OCI-LY1 (cell line): ENCODE measurements around the gene GUCA1A.

Source experiments
- H2AFZ ChIP-seq: fragments of 200-600 bp; sonication (generic), shearing (Covaris generic); 2 replicates; pipeline ENCODE4 v1.6.0; 2014; ENCODE audit warnings: antibody characterized with exemption, mild to moderate bottlenecking, low read length
- H3F3A ChIP-seq: fragments of 200-600 bp; sonication (generic), shearing (Covaris generic); 2 replicates; pipeline ENCODE4 v1.6.0; 2014; ENCODE audit warnings: mild to moderate bottlenecking, antibody characterized with exemption, low read length, moderate library complexity; ENCODE audit not compliant: insufficient read depth
- H3K27ac ChIP-seq: fragments of 200-600 bp; sonication (generic); 2 replicates; pipeline ENCODE4 v1.5.1; 2014; ENCODE audit warnings: low read length, mixed run types, mild to moderate bottlenecking, low read depth; ENCODE audit not compliant: poor library complexity, severe bottlenecking
- H3K27me3 ChIP-seq: fragments of 200-600 bp; sonication (generic); 2 replicates; pipeline ENCODE4 v1.6.0; 2014; ENCODE audit warnings: antibody characterized with exemption, mild to moderate bottlenecking, low read length, moderate library complexity; ENCODE audit not compliant: insufficient read depth
- H3K36me3 ChIP-seq: fragments of 200-600 bp; sonication (generic); 2 replicates; pipeline ENCODE4 v1.6.1; 2014; ENCODE audit warnings: mild to moderate bottlenecking, antibody characterized with exemption, low read length, moderate library complexity, mixed read lengths; ENCODE audit not compliant: insufficient read depth
- H3K4me1 ChIP-seq: fragments of 200-600 bp; sonication (generic); 2 replicates; pipeline ENCODE4 v1.5.1; 2014; ENCODE audit warnings: mild to moderate bottlenecking, low read length, moderate library complexity; ENCODE audit not compliant: insufficient read depth, severe bottlenecking
- H3K4me2 ChIP-seq: fragments of 200-600 bp; sonication (generic), shearing (Covaris generic); 2 replicates; pipeline ENCODE4 v1.6.1; 2014; ENCODE audit warnings: low read length
- H3K4me3 ChIP-seq: fragments of 200-600 bp; sonication (generic); 2 replicates; pipeline ENCODE4 v1.5.1; 2014; ENCODE audit warnings: low read length, low read depth, mild to moderate bottlenecking, mixed read lengths; ENCODE audit not compliant: poor library complexity, severe bottlenecking
- H3K79me2 ChIP-seq: fragments of 200-600 bp; shearing (Covaris generic); 2 replicates; pipeline ENCODE4 v1.6.1; 2016; ENCODE audit warnings: mixed run types, low read length, mixed read lengths; ENCODE audit not compliant: insufficient read depth
- H3K9ac ChIP-seq: fragments of 200-600 bp; sonication (generic), shearing (Covaris generic); 2 replicates; pipeline ENCODE4 v1.6.1; 2014; ENCODE audit warnings: mild to moderate bottlenecking, low read length, mixed read lengths
- H3K9me2 ChIP-seq: fragments of 200-600 bp; sonication (generic), shearing (Covaris generic); 2 replicates; pipeline ENCODE4 v1.6.1; 2014; ENCODE audit warnings: low read depth, mild to moderate bottlenecking, low read length, mixed read lengths
- H3K9me3 ChIP-seq: fragments of 200-600 bp; shearing (Covaris generic); 2 replicates; pipeline ENCODE4 v1.6.1; 2014; ENCODE audit warnings: low read length, mixed read lengths
- H4K20me1 ChIP-seq: fragments of 200-600 bp; sonication (generic), shearing (Covaris generic); 2 replicates; pipeline ENCODE4 v1.6.0; 2016; ENCODE audit warnings: mild to moderate bottlenecking, low read length; ENCODE audit not compliant: insufficient read depth
- EZH2 ChIP-seq: fragments of 200-600 bp; sonication (generic), shearing (Covaris generic); IDR thresholded peaks from 2 replicates; pipeline ENCODE4 v1.8.0; 2017; ENCODE audit warnings: borderline replicate concordance, mixed run types, mild to moderate bottlenecking, antibody characterized with exemption, low read length, moderate library complexity, mixed read lengths
- TF ChIP-seq, protein P1 (sequence below): fragments of 200-600 bp; sonication (generic), shearing (Covaris generic); IDR thresholded peaks from 2 replicates; pipeline ENCODE4 v1.5.1; 2017; ENCODE audit warnings: mild to moderate bottlenecking, antibody characterized with exemption, low read length, moderate library complexity, mixed read lengths

The GUCA1A gene

DNA sequence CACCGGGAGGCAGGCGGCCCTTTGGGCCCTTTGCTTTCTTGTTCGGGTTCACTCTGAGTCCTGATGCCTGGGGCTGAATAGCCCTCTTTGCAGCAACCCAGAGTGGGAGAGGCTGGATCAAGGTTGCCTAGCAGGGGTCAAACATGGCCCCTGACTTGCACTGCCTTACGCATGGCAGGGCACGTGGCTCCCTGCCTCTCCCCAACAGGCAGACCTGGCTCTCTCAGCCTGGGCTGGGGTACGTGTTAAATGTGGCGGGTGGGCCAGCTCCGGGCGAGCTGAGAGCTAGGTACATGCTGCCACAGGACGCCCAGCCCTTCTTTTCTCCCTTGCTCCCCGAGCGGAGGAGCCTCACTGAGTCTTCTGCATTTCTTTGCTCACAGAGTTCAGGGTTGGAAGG, 38.0 kb upstream of the GUCA1A start:
- H2AFZ ChIP-seq = no peak overlapping the region
- H3K9me2 ChIP-seq = no peaks in the 10 kb centered on the region
- H3K4me2 ChIP-seq = no peak overlapping the region
- no peak overlapping the region for H3K4me3 ChIP-seq
- H3F3A ChIP-seq = no peaks in the 10 kb centered on the region
- no peaks in the 10 kb centered on the region for H3K9me3 ChIP-seq
- H3K36me3 ChIP-seq = no peaks in the 10 kb centered on the region
- no peaks in the 10 kb centered on the region for H4K20me1 ChIP-seq
- no peak for TF ChIP-seq EZH2
- TF ChIP-seq, protein P1, sequence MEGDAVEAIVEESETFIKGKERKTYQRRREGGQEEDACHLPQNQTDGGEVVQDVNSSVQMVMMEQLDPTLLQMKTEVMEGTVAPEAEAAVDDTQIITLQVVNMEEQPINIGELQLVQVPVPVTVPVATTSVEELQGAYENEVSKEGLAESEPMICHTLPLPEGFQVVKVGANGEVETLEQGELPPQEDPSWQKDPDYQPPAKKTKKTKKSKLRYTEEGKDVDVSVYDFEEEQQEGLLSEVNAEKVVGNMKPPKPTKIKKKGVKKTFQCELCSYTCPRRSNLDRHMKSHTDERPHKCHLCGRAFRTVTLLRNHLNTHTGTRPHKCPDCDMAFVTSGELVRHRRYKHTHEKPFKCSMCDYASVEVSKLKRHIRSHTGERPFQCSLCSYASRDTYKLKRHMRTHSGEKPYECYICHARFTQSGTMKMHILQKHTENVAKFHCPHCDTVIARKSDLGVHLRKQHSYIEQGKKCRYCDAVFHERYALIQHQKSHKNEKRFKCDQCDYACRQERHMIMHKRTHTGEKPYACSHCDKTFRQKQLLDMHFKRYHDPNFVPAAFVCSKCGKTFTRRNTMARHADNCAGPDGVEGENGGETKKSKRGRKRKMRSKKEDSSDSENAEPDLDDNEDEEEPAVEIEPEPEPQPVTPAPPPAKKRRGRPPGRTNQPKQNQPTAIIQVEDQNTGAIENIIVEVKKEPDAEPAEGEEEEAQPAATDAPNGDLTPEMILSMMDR = no peak
- peaks cover 16% of the 10 kb centered on the region for H3K4me1 ChIP-seq
- H3K79me2 ChIP-seq = no peaks in the 10 kb centered on the region
- no peak overlapping the region for H3K27ac ChIP-seq
- H3K27me3 ChIP-seq = no peaks in the 10 kb centered on the region
- no peak overlapping the region for H3K9ac ChIP-seq

DNA sequence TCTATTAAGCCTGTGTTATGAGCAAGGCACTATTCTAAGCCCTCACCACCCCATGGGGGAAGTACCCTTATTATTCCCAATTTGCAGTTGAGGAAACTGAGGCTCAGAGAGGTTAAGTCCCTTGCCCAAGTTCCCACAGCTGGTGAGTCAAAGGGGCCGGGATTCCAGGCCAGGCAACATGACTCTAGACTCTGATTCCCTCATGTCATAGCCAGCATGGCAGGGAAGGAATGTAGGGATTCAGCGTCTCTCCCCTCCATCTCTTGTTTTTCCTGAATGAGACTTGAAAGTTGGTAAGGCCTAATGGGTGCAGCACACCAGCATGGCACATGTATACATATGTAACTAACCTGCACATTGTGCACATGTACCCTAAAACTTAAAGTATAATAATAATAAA, 37.4 kb upstream of the GUCA1A start:
- Histone ChIP-seq H3K79me2 (no peaks in the 10 kb centered on the region), H3F3A (no peaks in the 10 kb centered on the region), H2AFZ (no peak overlapping the region), H3K9me3 (no peaks in the 10 kb centered on the region), H3K27ac (no peak overlapping the region), H3K4me3 (no peak overlapping the region), H3K9ac (no peak overlapping the region), H3K9me2 (no peaks in the 10 kb centered on the region), H3K36me3 (no peaks in the 10 kb centered on the region), H4K20me1 (no peaks in the 10 kb centered on the region), H3K27me3 (no peaks in the 10 kb centered on the region), H3K4me2 (no peak overlapping the region), H3K4me1 (peaks cover 16% of the 10 kb centered on the region)
- TF ChIP-seq EZH2 = no peak

DNA sequence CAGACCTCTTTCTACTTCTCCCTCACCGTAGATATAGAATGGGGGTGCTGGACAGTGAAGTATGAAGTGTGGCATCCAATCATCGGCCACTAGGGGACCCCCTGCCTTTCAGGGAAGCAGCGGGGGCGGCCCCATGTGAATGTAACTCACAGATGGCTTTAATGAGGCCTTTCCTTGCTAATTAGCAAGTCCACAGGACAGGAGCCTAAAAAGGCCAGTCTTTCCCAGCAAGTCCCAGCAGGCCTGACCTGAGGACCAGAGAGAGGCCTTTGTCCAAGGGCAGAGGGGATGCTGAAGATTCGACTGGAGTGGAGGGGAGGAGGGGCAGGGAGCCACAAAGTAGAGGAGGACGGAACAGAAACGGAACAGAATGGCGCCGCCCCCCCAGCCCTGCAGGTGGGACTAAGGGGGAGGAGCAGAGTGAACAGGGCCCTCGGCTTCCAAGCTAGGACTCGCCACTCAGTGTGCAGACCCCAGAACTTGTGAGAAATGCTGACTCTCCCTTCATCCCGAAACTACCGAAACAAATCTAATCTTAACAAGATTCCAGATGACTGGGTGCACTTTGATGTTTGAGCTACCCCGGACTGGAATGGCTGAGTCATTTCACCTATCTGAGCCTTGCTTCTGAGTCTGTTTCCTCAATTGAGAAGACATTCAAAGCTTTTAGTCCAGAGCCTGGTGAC, 36.5 kb upstream of the GUCA1A start:
- Histone ChIP-seq H3K9me3 (no peaks in the 10 kb centered on the region), H3K36me3 (no peaks in the 10 kb centered on the region), H3K9ac (no peak overlapping the region), H2AFZ (0 out of 2 replicates have a peak overlapping the region, but pooled peaks have one; percentile 4), H3K4me1 (peaks cover 16% of the 10 kb centered on the region), H3K4me2 (peak overlapping the region; percentile 54), H3K79me2 (no peaks in the 10 kb centered on the region), H3K27me3 (no peaks in the 10 kb centered on the region; the same call in 1 of the 2 replicates), H3K9me2 (no peaks in the 10 kb centered on the region), H3K4me3 (peak overlapping the region; percentile 10), H4K20me1 (no peaks in the 10 kb centered on the region), H3F3A (no peaks in the 10 kb centered on the region), H3K27ac (no peak overlapping the region)
- TF ChIP-seq EZH2 = no peak
- TF ChIP-seq, protein P1 = peak; percentile 65
